Measurements from ENCODE around the gene CMSS1.
"Not testable (repeated sequence)": the region's sequence is repeated elsewhere in the genome, so short reads cannot be mapped to it uniquely, and the experiment has no call there.

CMSS1 gene

GRCh38 chr3:100048248-100048647 is 230.6 kb downstream of the CMSS1 start:
- DNase-seq (ENCODE audit: low spot score) (no peak), FAIRE-seq (no peak)

- FAIRE-seq; DNase-seq (ENCODE audit: low spot score): not testable (repeated sequence)
Observed at GRCh38 chr3:100051513-100051912, 233.9 kb downstream of the CMSS1 start.

GRCh38 chr3:100053951-100054620 is 236.4 kb downstream of the CMSS1 start:
- FAIRE-seq: no peak
- no peak for DNase-seq (ENCODE audit: low spot score)

GRCh38 chr3:100057716-100058575 is 240.3 kb downstream of the CMSS1 start:
- FAIRE-seq: no peak
- peak; percentile 30 for DNase-seq (ENCODE audit: low spot score)

GRCh38 chr3:100059472-100059871 is 241.8 kb downstream of the CMSS1 start:
- no peak for DNase-seq (ENCODE audit: low spot score)
- FAIRE-seq: no peak

- no peak for FAIRE-seq
- DNase-seq (ENCODE audit: low spot score): no peak
Observed at GRCh38 chr3:100060685-100061484, 243.2 kb downstream of the CMSS1 start.

- DNase-seq (ENCODE audit: low spot score) (no peak), FAIRE-seq (no peak)
Observed at GRCh38 chr3:100062665-100063064, 245.0 kb downstream of the CMSS1 start.

- FAIRE-seq (no peak), DNase-seq (ENCODE audit: low spot score) (no peak)
Observed at GRCh38 chr3:100063929-100064461, 246.3 kb downstream of the CMSS1 start.

- FAIRE-seq (no peak), DNase-seq (ENCODE audit: low spot score) (no peak)
Observed at GRCh38 chr3:100067589-100067988, 249.9 kb downstream of the CMSS1 start.

- peak; percentile 65 for FAIRE-seq
Observed at GRCh38 chr3:100068826-100069225, 251.2 kb downstream of the CMSS1 start.

GRCh38 chr3:100069472-100069871 is 251.8 kb downstream of the CMSS1 start:
- FAIRE-seq: no peak
- DNase-seq (ENCODE audit: low spot score): no peak

More at GRCh38 chr3:100068826-100069225, 251.2 kb downstream of the CMSS1 start:
- DNase-seq (ENCODE audit: low spot score): peak; percentile 70

GRCh38 chr3:100072326-100073048 is 254.8 kb downstream of the CMSS1 start:
- DNase-seq (ENCODE audit: low spot score) (no peak), FAIRE-seq (peak; percentile 42)

- no peak for FAIRE-seq
- no peak for DNase-seq (ENCODE audit: low spot score)
Observed at GRCh38 chr3:100073049-100073713, 255.5 kb downstream of the CMSS1 start.

GRCh38 chr3:100073714-100074307 is 256.1 kb downstream of the CMSS1 start:
- DNase-seq (ENCODE audit: low spot score): peak; percentile 30
- FAIRE-seq: no peak

GRCh38 chr3:100075196-100075595 is 257.5 kb downstream of the CMSS1 start:
- no peak for DNase-seq (ENCODE audit: low spot score)
- FAIRE-seq: no peak

- FAIRE-seq: no peak
- no peak for DNase-seq (ENCODE audit: low spot score)
Observed at GRCh38 chr3:100075851-100076730, 258.4 kb downstream of the CMSS1 start.

GRCh38 chr3:100076731-100077529 is 259.3 kb downstream of the CMSS1 start:
- no peak for FAIRE-seq
- no peak for DNase-seq (ENCODE audit: low spot score)

- no peak for DNase-seq (ENCODE audit: low spot score)
- FAIRE-seq: no peak
Observed at GRCh38 chr3:100079328-100079727, 261.7 kb downstream of the CMSS1 start.

Measured in urothelium cell line (cell line).